Natural killer cell (primary cell): ENCODE data around the gene ROPN1B. TPM values are rescaled to one million over a fixed set of nuclear protein-coding genes. Genes with fewer than 3 reads are reported as not detected.
"Not testable (repeated sequence)": the region's sequence is repeated elsewhere in the genome, so short reads cannot be mapped to it uniquely, and the experiment has no call there.

ENCODE experiments used
- ATAC-seq, 3 donors: fragments of 150-1000 bp in 2 of 3; fragments of 200-7000 bp in 1 of 3; cut with Tn5 transposase; 1 replicate in 1 of 3; 2 replicates in 2 of 3; pipeline ENCODE4 v1.10.0; 2021; ENCODE audit warnings: mild to moderate bottlenecking in 2 of 3, moderate library complexity in 2 of 3
- DNase-seq, 2 donors: peaks; one replicate each; pipeline versions ENCODE4 v3.0.0 to v3.0.0-alpha.2; 2013 to 2021; ENCODE audit warnings: mixed read lengths in 1 of 2
- H3K27ac ChIP-seq: one replicate; pipeline ENCODE4 v1.5.1; 2013; ENCODE audit warnings: mild to moderate bottlenecking, low read length
- H3K27me3 ChIP-seq: one replicate; pipeline ENCODE4 v1.6.1; 2013; ENCODE audit warnings: low read length; ENCODE audit not compliant: control insufficient read depth, insufficient read depth
- H3K36me3 ChIP-seq: one replicate; pipeline ENCODE4 v1.6.1; 2013; ENCODE audit warnings: low read length; ENCODE audit not compliant: control insufficient read depth, insufficient read depth
- H3K4me1 ChIP-seq: one replicate; pipeline ENCODE4 v1.6.1; 2013; ENCODE audit warnings: low read length; ENCODE audit not compliant: control insufficient read depth, insufficient read depth
- H3K4me3 ChIP-seq: one replicate; pipeline ENCODE4 v1.5.1; 2013; ENCODE audit warnings: low read length
- H3K9me3 ChIP-seq: one replicate; pipeline ENCODE4 v1.6.1; 2013; ENCODE audit warnings: low read length; ENCODE audit not compliant: control insufficient read depth, insufficient read depth
- H3K27ac Mint-ChIP-seq, 2 donors: one replicate each; pipeline ENCODE4 v1.8.0; 2022; ENCODE audit warnings: mild to moderate bottlenecking in 2 of 2, mixed read lengths in 2 of 2, moderate library complexity in 1 of 2
- H3K27me3 Mint-ChIP-seq, 2 donors: one replicate each; pipeline ENCODE4 v1.8.0; 2022; ENCODE audit warnings: low read depth in 2 of 2, mixed read lengths in 2 of 2
- H3K36me3 Mint-ChIP-seq: one replicate; pipeline ENCODE4 v1.8.0; 2022; ENCODE audit warnings: mixed read lengths
- H3K4me1 Mint-ChIP-seq, 2 donors: one replicate each; pipeline ENCODE4 v1.8.0; 2022; ENCODE audit warnings: mixed read lengths in 2 of 2
- H3K4me3 Mint-ChIP-seq: one replicate; pipeline ENCODE4 v1.8.0; 2022; ENCODE audit warnings: mild to moderate bottlenecking, moderate library complexity, mixed read lengths
- H3K9me3 Mint-ChIP-seq, 2 donors: one replicate each; pipeline ENCODE4 v1.8.0; 2022; ENCODE audit warnings: mixed read lengths in 2 of 2
- WGBS: methylation state at CpG from one replicate; pipeline ENCODE4 v1.1.7; 2013; ENCODE audit warnings: missing lambda C conversion rate; ENCODE audit not compliant: insufficient coverage; 5-methylcytosine and 5-hydroxymethylcytosine counted together
- intact Hi-C: fragments of 100-400 bp; cut with micrococcal nuclease; formaldehyde crosslinking; loops from one replicate; pipeline ENCODE4 v1.14.2; 2022
- total RNA-seq, 4 donors: library from RNA; stranded (reverse); fragments of 120-200 nt in 1 of 4; gene quantifications; one replicate each; pipeline versions ENCODE4 v1.2.3 to v1.2.4, GENCODE V29; 2013 to 2022
- TF ChIP-seq, protein P1 (sequence below): fragments of 200-600 bp; IDR thresholded peaks from one replicate; pipeline ENCODE4 v1.8.0; 2022; ENCODE audit warnings: antibody characterized with exemption

Gene ROPN1B
- total RNA-seq, 3 donors from 2014 or later (not counting 1 experiment from before 2014, with no cell fraction given), result not detected

DNA sequence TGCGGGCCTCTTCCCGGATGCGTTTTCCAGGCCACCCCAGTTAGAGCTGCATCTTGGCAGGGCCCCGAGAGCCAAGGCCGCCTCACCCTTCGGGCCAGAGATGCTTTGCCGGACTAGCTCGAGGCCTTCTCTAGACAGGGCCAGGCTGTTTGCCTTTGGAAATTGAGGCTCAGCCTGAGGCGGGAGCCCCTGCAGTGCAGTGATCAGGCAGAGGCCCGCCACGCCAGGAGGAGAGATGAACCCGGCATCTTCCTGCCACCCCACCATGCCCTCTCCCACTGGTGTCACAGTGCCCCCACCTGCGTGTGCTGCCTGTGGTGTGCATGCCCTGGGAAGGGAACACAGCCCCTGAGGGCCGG, 8.9 kb upstream of the ROPN1B start:
- no peak for ATAC-seq
- TF ChIP-seq, protein P1, sequence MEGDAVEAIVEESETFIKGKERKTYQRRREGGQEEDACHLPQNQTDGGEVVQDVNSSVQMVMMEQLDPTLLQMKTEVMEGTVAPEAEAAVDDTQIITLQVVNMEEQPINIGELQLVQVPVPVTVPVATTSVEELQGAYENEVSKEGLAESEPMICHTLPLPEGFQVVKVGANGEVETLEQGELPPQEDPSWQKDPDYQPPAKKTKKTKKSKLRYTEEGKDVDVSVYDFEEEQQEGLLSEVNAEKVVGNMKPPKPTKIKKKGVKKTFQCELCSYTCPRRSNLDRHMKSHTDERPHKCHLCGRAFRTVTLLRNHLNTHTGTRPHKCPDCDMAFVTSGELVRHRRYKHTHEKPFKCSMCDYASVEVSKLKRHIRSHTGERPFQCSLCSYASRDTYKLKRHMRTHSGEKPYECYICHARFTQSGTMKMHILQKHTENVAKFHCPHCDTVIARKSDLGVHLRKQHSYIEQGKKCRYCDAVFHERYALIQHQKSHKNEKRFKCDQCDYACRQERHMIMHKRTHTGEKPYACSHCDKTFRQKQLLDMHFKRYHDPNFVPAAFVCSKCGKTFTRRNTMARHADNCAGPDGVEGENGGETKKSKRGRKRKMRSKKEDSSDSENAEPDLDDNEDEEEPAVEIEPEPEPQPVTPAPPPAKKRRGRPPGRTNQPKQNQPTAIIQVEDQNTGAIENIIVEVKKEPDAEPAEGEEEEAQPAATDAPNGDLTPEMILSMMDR, result no peak
- Histone ChIP-seq H3K4me1 (no peaks in the 10 kb centered on the region), H3K27me3 (peaks cover 3% of the 10 kb centered on the region), H3K9me3 (no peaks in the 10 kb centered on the region), H3K4me3 (no peak overlapping the region), H3K27ac (no peak overlapping the region), H3K36me3 (no peaks in the 10 kb centered on the region)
- H3K4me3 Mint-ChIP-seq, result no peak overlapping the region
- intact Hi-C loops, result no loop called here
- no peak for DNase-seq
- 94% methylated on average over 14 of the region's 14 CpGs for WGBS
- H3K9me3 Mint-ChIP-seq, result no peaks in the 10 kb centered on the region
- no peaks in the 10 kb centered on the region for H3K4me1 Mint-ChIP-seq
- no peak overlapping the region for H3K27ac Mint-ChIP-seq
- H3K27me3 Mint-ChIP-seq, result peaks cover 5 to 8% of the 10 kb centered on the region in 2 donors
- no peaks in the 10 kb centered on the region for H3K36me3 Mint-ChIP-seq

DNA sequence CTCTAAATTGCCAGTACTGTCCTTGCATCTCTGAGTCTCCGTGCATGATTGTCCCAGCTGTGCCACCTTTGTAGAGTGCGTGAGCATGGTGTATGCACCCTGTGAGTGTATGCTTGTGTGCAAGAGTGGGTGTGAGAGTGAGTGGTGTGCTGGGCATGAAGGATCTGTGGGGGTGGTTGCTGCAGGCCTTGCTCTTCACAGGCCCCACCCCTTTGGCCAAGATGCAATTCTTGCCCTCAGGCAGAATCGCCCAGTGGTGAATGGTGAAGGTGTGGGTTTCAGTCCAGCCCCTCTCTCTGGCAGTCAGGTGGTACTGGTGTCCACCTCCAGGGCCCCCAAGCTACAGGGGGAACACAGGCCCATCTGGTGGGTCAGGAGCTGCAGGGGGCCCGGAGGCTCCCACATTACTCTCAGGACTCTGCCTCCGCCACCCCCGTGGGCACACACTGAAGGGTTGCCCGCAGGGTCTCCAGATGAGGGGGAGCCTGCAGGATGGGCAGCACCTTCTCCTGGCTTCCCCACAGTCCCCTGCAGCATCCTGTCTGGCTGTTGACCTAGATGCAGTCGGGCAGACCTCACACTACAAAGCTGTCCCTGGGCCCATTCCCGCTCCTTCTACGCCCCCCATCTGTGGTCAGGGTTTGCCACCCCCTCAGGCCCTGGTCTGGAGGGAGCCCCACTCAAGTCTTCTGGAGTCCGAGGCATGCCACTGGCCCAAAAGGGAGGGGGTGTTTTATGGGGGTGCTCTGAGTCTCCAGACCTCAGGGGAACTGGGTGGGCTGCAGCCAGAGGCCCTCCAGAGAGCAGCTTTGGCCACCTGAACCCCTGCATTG, 8.3 kb upstream of the ROPN1B start:
- Mint-ChIP-seq H3K27me3 (peaks cover 5 to 8% of the 10 kb centered on the region in 2 donors), H3K27ac (no peak overlapping the region), H3K9me3 (no peaks in the 10 kb centered on the region), H3K4me1 (no peaks in the 10 kb centered on the region), H3K4me3 (no peak overlapping the region), H3K36me3 (no peaks in the 10 kb centered on the region)
- WGBS, result 85% methylated on average over 11 of the region's 11 CpGs
- TF ChIP-seq, protein P1, result no peak
- Histone ChIP-seq H3K4me3 (no peak overlapping the region), H3K9me3 (no peaks in the 10 kb centered on the region), H3K4me1 (no peaks in the 10 kb centered on the region), H3K27ac (no peak overlapping the region), H3K27me3 (no peaks in the 10 kb centered on the region), H3K36me3 (no peaks in the 10 kb centered on the region)
- intact Hi-C loops, result no loop called here
- DNase-seq (no peak), ATAC-seq (no peak)

DNA sequence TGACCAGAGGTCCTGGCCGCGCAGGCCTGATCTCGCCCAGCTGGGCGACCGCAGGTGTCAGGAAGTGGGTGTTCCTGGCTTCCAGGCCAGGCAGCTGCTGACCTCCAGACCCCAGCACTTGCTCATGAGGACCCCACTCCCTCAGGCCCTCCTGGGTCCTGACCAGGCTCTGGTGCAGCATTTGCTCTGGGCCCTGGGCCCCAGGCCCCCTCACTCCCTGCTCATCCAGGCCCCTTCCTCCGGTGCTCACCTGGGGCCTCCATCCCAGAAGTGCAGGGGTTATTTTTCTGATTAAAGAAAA, 7.7 kb upstream of the ROPN1B start:
- H3K27ac Mint-ChIP-seq, result no peak overlapping the region
- no peak overlapping the region for H3K4me3 ChIP-seq
- no peaks in the 10 kb centered on the region for H3K4me1 ChIP-seq
- no peaks in the 10 kb centered on the region for H3K4me1 Mint-ChIP-seq
- no peaks in the 10 kb centered on the region for H3K27me3 ChIP-seq
- ATAC-seq (no peak), DNase-seq (no peak)
- TF ChIP-seq, protein P1, result no peak
- no peaks in the 10 kb centered on the region for H3K36me3 ChIP-seq
- H3K27me3 Mint-ChIP-seq, result peaks cover 5 to 8% of the 10 kb centered on the region in 2 donors
- 92% methylated on average over 5 of the region's 6 CpGs for WGBS
- no peaks in the 10 kb centered on the region for H3K9me3 Mint-ChIP-seq
- H3K9me3 ChIP-seq, result no peaks in the 10 kb centered on the region
- H3K36me3 Mint-ChIP-seq, result no peaks in the 10 kb centered on the region
- H3K4me3 Mint-ChIP-seq, result no peak overlapping the region
- intact Hi-C loops, result no loop called here
- H3K27ac ChIP-seq, result no peak overlapping the region

DNA sequence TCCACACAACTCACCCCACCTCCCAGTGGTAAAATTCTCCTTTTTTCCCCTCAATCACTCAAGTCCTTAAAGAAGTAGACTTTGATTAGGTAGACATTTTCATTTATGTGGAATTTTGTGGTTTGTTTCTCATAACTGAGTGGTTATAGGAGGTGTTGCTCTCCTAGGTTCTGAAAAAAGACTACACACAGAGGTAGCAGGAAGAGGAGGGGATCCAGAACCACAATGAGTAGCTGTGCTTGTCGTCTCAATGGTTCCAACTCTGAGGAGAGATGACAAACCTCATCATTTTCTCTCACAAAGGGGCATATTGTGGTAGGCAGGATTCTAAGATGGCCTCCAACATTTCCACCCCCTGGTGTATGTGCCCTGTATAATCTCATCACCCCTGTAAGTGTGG, 5.1 kb upstream of the ROPN1B start:
- H3K4me1 Mint-ChIP-seq, H3K4me3 Mint-ChIP-seq, H3K36me3 ChIP-seq, DNase-seq, H3K27ac Mint-ChIP-seq, H3K27ac ChIP-seq, H3K27me3 ChIP-seq, H3K9me3 Mint-ChIP-seq, H3K27me3 Mint-ChIP-seq, H3K4me3 ChIP-seq, H3K36me3 Mint-ChIP-seq, ATAC-seq, intact Hi-C loops, H3K9me3 ChIP-seq, H3K4me1 ChIP-seq: not testable (repeated sequence)
- no CpG with 5 or more reads among the region's 1 CpG for WGBS
